ENCODE measurements around the gene KIAA0319L.

Gene KIAA0319L

GRCh38 chr1:35563166-35563565, 6.0 kb upstream of the KIAA0319L start:
- peak; percentile 2 for DNase-seq (ENCODE audit: low spot score)

GRCh38 chr1:35561972-35562680, 4.9 kb upstream of the KIAA0319L start:
- DNase-seq (ENCODE audit: low spot score) = no peak

GRCh38 chr1:35561297-35561971, 4.2 kb upstream of the KIAA0319L start:
- peak; percentile 3 for DNase-seq (ENCODE audit: low spot score)

GRCh38 chr1:35560256-35561225, 3.3 kb upstream of the KIAA0319L start:
- peak; percentile 4 for DNase-seq (ENCODE audit: low spot score)

- DNase-seq (ENCODE audit: low spot score) = peak; percentile 4
These were observed 2.2 kb upstream of the KIAA0319L start for GRCh38 chr1:35559317-35559944.

- DNase-seq (ENCODE audit: low spot score) = peak; percentile 51
These were observed 1.4 kb upstream of the KIAA0319L start for GRCh38 chr1:35558374-35559316.

GRCh38 chr1:35557611-35558373, 589 bp upstream of the KIAA0319L start, which contains the start of gene NCDN:
TSS of gene NCDN (plus strand) at chr1:35557799. CDS start at chr1:35558191, 392 bp downstream.
- peak; percentile 99 for DNase-seq (ENCODE audit: low spot score)

- no peak for DNase-seq (ENCODE audit: low spot score)
These were observed 602 bp downstream of the KIAA0319L start for GRCh38 chr1:35556484-35557117.

- DNase-seq (ENCODE audit: low spot score) = peak; percentile 33
These were observed 1.4 kb downstream of the KIAA0319L start for GRCh38 chr1:35555601-35556477.

GRCh38 chr1:35555212-35555584, 2.0 kb downstream of the KIAA0319L start:
- peak; percentile 7 for DNase-seq (ENCODE audit: low spot score)

- no peak for DNase-seq (ENCODE audit: low spot score)
These were observed 2.7 kb downstream of the KIAA0319L start for GRCh38 chr1:35554266-35555211.

- DNase-seq (ENCODE audit: low spot score) = no peak
These were observed 3.4 kb downstream of the KIAA0319L start for GRCh38 chr1:35553851-35554250.

GRCh38 chr1:35546614-35547013, 10.6 kb downstream of the KIAA0319L start:
- no peak for DNase-seq (ENCODE audit: low spot score)

GRCh38 chr1:35544976-35545375, 12.2 kb downstream of the KIAA0319L start:
- no peak for DNase-seq (ENCODE audit: low spot score)

GRCh38 chr1:35539824-35540261, 17.4 kb downstream of the KIAA0319L start:
- peak; percentile 61 for DNase-seq (ENCODE audit: low spot score)

- peak; percentile 30 for DNase-seq (ENCODE audit: low spot score)
These were observed 18.0 kb downstream of the KIAA0319L start for GRCh38 chr1:35539073-35539823.
